Ectodermal cell (in vitro differentiated cells): ENCODE data around the gene MRPL22.

Source experiments
- H3K27ac ChIP-seq: 2 replicates; pipeline ENCODE4 v1.7.0; 2013; ENCODE audit warnings: mild to moderate bottlenecking, low read depth, low read length; ENCODE audit not compliant: insufficient read depth, poor library complexity, severe bottlenecking
- H3K27me3 ChIP-seq: 2 replicates; pipeline ENCODE4 v1.7.0; 2013; ENCODE audit warnings: mild to moderate bottlenecking, low read length; ENCODE audit not compliant: insufficient read depth, control insufficient read depth, poor library complexity, severe bottlenecking
- H3K36me3 ChIP-seq: one replicate; pipeline ENCODE4 v1.7.0; 2013; ENCODE audit warnings: low read length; ENCODE audit not compliant: control insufficient read depth, insufficient read depth
- H3K4me1 ChIP-seq: one replicate; pipeline ENCODE4 v1.7.0; 2013; ENCODE audit warnings: low read length; ENCODE audit not compliant: control insufficient read depth, insufficient read depth
- H3K4me3 ChIP-seq: 2 replicates; pipeline ENCODE4 v1.7.0; 2013; ENCODE audit warnings: low read depth, low read length, control low read depth; ENCODE audit not compliant: insufficient read depth
- H3K9me3 ChIP-seq: 2 replicates; pipeline ENCODE4 v1.7.0; 2013; ENCODE audit warnings: mild to moderate bottlenecking, low read length, moderate library complexity; ENCODE audit not compliant: control insufficient read depth
- WGBS, 2 experiments: methylation state at CpG; one replicate each; pipeline ENCODE4 v1.1.7; 2013; ENCODE audit warnings: missing lambda C conversion rate in 2 of 2; 5-methylcytosine and 5-hydroxymethylcytosine counted together

Gene MRPL22

DNA sequence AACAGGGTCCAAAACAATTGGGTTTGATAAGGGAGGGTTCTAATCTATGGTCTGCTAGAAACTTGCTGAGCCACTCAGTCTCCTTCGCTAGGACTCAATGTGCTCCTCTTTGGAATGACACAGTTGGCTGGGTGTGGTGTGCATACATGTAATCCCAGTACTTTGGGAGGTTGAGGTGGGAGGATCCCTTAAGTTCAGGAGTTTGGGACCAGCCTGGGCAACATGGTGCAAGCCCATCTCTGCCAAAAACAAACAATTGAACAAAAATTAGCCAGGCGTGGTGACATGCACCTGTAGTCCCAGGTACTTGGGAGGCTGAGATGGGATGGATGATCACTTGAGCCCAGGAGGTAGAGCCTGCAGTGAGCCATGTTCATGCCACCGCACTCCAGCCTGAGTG, 70.0 kb downstream of the MRPL22 start:
- Histone ChIP-seq H3K27ac (no peak overlapping the region), H3K4me1 (no peaks in the 10 kb centered on the region), H3K4me3 (no peak overlapping the region), H3K36me3 (no peaks in the 10 kb centered on the region), H3K9me3 (no peaks in the 10 kb centered on the region), H3K27me3 (no peaks in the 10 kb centered on the region)
- WGBS, 2 experiments = 93 to 95% methylated on average over 3 of the region's 3 CpGs

DNA sequence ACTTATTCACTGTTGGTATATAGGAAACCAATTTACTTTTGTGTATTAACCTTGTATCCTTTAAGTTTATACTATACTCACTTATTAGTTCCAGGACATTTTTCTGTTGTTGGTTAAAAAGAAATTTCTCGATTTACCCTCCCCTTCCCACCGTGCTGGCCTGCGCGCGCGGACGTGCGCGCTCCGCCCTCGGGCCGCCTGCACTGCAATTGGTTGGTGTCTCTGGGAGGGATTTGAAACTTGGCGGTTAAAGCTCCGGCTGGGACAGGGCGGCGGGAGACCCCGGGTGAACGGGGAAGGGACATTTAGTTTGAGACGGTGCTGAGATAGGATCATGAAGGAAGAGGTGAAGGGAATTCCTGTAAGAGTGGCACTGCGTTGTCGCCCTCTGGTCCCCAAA, 72.7 kb downstream of the MRPL22 start, which contains the start of gene KIF4B:
KIF4B (plus strand) TSS at position 230 of the 400 bp plus-strand sequence; CDS start at position 335, 105 bp downstream.
- Histone ChIP-seq H3K36me3 (no peaks in the 10 kb centered on the region), H3K27me3 (no peaks in the 10 kb centered on the region), H3K27ac (no peak within 1 kb of the TSS), H3K4me3 (no peak within 1 kb of the TSS), H3K9me3 (no peaks in the 10 kb centered on the region), H3K4me1 (no peaks in the 10 kb centered on the region)
- 96% methylated on average over 20 to 21 of the region's 21 CpGs for WGBS, 2 experiments

DNA sequence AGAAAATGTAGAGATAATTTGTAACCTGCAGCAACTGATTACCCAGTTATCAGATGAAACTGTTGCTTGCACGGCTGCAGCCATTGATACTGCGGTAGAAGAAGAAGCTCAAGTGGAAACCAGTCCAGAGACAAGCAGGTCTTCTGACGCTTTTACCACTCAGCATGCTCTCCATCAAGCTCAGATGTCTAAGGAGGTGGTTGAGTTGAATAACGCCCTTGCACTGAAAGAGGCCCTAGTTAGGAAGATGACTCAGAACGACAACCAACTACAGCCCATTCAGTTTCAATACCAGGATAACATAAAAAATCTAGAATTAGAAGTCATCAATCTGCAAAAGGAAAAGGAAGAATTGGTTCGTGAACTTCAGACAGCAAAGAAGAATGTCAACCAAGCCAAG, 74.4 kb downstream of the MRPL22 start:
- Histone ChIP-seq H3K27ac (no peak overlapping the region), H3K27me3 (no peaks in the 10 kb centered on the region), H3K9me3 (no peaks in the 10 kb centered on the region), H3K4me1 (no peaks in the 10 kb centered on the region), H3K36me3 (no peaks in the 10 kb centered on the region), H3K4me3 (no peak overlapping the region)
- 88 to 91% methylated on average over 5 to 6 of the region's 6 CpGs for WGBS, 2 experiments

DNA sequence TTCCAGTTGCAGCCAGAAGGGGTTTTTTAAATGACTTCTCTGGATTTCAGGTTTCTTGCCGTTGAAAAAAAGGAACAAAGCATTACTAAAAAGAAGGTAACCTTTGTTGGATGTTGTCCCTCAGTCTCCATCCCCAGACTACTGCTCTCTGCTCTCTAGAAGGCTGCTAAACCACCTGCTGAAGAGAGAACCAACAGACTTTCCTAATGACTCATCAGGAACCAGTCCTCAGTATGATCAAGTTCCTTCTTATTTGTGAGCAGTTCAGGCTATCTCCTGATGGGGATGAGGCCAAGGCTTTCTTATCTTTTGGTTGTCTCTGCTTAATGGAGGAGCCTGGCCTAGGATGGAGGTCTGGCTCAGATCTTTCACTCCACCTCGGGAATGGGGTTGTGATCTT, 76.7 kb downstream of the MRPL22 start:
- WGBS, 2 experiments = 94 to 95% methylated on average over 2 of the region's 2 CpGs
- H3K27me3 ChIP-seq = no peaks in the 10 kb centered on the region
- H3K27ac ChIP-seq = no peak overlapping the region
- no peaks in the 10 kb centered on the region for H3K36me3 ChIP-seq
- no peaks in the 10 kb centered on the region for H3K9me3 ChIP-seq
- H3K4me3 ChIP-seq = no peak overlapping the region
- no peaks in the 10 kb centered on the region for H3K4me1 ChIP-seq
